ENCODE measurements around the gene ZBTB3. TPM values are rescaled to one million over a fixed set of nuclear protein-coding genes. Genes with fewer than 3 reads are reported as not detected.

Gene ZBTB3
- total and polyA plus RNA-seq, 2 donors (not counting 3 experiments of a cell fraction or from before 2014, with no cell fraction given), result 3.7 to 6.9 TPM

GRCh38 chr11:62786318-62787004, 32.5 kb upstream of the ZBTB3 start:
- FAIRE-seq, result peak; percentile 63
- peaks cover 0 to 15% of the 10 kb centered on the region in 2 experiments for H3K36me3 ChIP-seq (ENCODE audit: control insufficient read depth in 2 of 2, extremely low read depth in 1 of 2, insufficient read depth in 2 of 2, low read length in 2 of 2)
- CTCF ChIA-PET, result interaction anchor here (0.6 to 3.1 kb wide), 47 partner anchors 9 to 391 kb away, joined by 3 to 105 read pairs (median 7); partner anchors contain the start of genes C11orf98, CSKMT, HNRNPUL2 and POLR2G
- peak overlapping the region; percentile 61 for H2AFZ ChIP-seq (ENCODE audit: low read depth, low read length)
- peaks cover 26% of the 10 kb centered on the region for H3K79me2 ChIP-seq (ENCODE audit: control insufficient read depth, insufficient read depth, low read length)
- intact Hi-C loops (cut with micrococcal nuclease), result loop anchor here (1.0 to 2.0 kb wide), 8 partner anchors 15 to 95 kb away; partner anchors contain the start of genes NXF1, POLR2G, STX5 and TAF6L
- BruUV-seq (replicated peaks), result no TSS peak
- no peaks in the 10 kb centered on the region for H4K20me1 ChIP-seq (replicated peaks; ENCODE audit: control insufficient read depth, extremely low read depth, insufficient read depth, low read length)
- H3K27ac ChIP-seq (ENCODE audit: insufficient read depth, low read depth, low read length), result peak overlapping the region; percentile 32
- H3K4me2 ChIP-seq (ENCODE audit: insufficient read depth, low read length), result peak overlapping the region; percentile 68
- H3K27me3 ChIP-seq (ENCODE audit: control insufficient read depth in 2 of 2, insufficient read depth in 2 of 2, low read length in 2 of 2), result no peaks in the 10 kb centered on the region
- H3K9ac ChIP-seq (replicated peaks; ENCODE audit: extremely low read depth, insufficient read depth, low read length), result peak overlapping the region; percentile 75
- peaks cover 11% of the 10 kb centered on the region for H3K4me1 ChIP-seq (ENCODE audit: control insufficient read depth, extremely low read depth, insufficient read depth, low read length)
- DNase-seq (ENCODE audit: low read depth, low spot score), result peak; percentile 86
- peak; percentile 99 to 100 for TF ChIP-seq CTCF (IDR thresholded peaks at IDR 0.05; ENCODE audit: extremely low read depth in 1 of 2, insufficient read depth in 1 of 2, low read depth in 1 of 2, low read length in 2 of 2)
- no peak for TF ChIP-seq GATA2 (IDR thresholded peaks at IDR 0.05; ENCODE audit: insufficient read depth, insufficient read length, low read depth, low read length)
- TF ChIP-seq POLR2A (IDR thresholded peaks at IDR 0.05; ENCODE audit: low read depth, low read length), result no peak
- TF ChIP-seq MAX (IDR thresholded peaks at IDR 0.05; ENCODE audit: insufficient read depth, insufficient read length), result no peak
- no peak for TF ChIP-seq JUN (IDR thresholded peaks at IDR 0.05; ENCODE audit: borderline replicate concordance, insufficient read depth, insufficient read length, low read depth)
- no peaks in the 10 kb centered on the region for H3K9me3 ChIP-seq (replicated peaks; ENCODE audit: control insufficient read depth, insufficient read depth, low read length)
- H3K4me3 ChIP-seq (replicated peaks in 1 of 3; ENCODE audit: insufficient read depth in 1 of 3, low read depth in 1 of 3, low read length in 3 of 3), result peak overlapping the region; percentile 1 to 95 (median 43)
- no peaks in the 10 kb centered on the region for H3K9me1 ChIP-seq (replicated peaks; ENCODE audit: control insufficient read depth, extremely low read depth, insufficient read depth, low read length)
- POLR2A ChIA-PET, result interaction anchor here (0.6 to 2.8 kb wide), 7 partner anchors 11 to 123 kb away, joined by 3 to 33 read pairs (median 5); partner anchors contain the start of genes SLC3A2, STX5 and ZBTB3
- dilution Hi-C loops (cut with MboI; ENCODE audit: extremely low pct_ligation_motif_present, low sequenced_read_pairs), result no loop called here
